Fibroblast of lung (primary cell): ENCODE data around the gene CD8B2.

Experiments used
- EZH2 ChIP-seq: IDR thresholded peaks from 2 replicates; pipeline ENCODE4 v1.5.1; 2012; ENCODE audit warnings: low read length, control low read depth, mild to moderate bottlenecking; ENCODE audit errors: missing control alignments
- TF ChIP-seq, protein P1 (sequence below), 2 donors: IDR thresholded peaks in 1 of 2; conservative IDR thresholded peaks in 1 of 2; 1 replicate in 1 of 2; 2 replicates in 1 of 2; pipeline ENCODE4 v1.5.1; 2011 to 2012; ENCODE audit warnings: low read length in 2 of 2, control low read depth in 1 of 2, inconsistent platforms in 1 of 2, low read depth in 1 of 2, mild to moderate bottlenecking in 1 of 2

DNA sequence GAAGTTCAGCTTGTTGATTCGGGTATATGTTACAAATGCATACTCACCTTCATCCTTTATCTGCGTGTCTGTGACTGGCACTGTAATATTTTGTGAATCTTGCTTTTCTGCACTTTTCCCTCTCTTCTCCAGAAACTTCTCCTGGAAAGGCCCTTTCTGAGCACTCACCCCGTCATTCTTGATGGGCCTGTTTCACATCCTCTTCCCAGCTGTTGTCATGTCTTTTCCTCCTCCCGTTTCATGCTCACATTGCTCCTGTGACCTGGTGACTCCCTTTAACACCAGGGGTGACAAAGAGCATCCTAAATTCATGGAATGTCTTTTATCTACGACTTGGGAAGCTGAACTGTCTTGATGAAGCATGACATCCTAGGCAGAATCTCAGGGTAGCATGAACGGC lies 65.8 kb downstream of the CD8B2 start:
- TF ChIP-seq, protein P1, sequence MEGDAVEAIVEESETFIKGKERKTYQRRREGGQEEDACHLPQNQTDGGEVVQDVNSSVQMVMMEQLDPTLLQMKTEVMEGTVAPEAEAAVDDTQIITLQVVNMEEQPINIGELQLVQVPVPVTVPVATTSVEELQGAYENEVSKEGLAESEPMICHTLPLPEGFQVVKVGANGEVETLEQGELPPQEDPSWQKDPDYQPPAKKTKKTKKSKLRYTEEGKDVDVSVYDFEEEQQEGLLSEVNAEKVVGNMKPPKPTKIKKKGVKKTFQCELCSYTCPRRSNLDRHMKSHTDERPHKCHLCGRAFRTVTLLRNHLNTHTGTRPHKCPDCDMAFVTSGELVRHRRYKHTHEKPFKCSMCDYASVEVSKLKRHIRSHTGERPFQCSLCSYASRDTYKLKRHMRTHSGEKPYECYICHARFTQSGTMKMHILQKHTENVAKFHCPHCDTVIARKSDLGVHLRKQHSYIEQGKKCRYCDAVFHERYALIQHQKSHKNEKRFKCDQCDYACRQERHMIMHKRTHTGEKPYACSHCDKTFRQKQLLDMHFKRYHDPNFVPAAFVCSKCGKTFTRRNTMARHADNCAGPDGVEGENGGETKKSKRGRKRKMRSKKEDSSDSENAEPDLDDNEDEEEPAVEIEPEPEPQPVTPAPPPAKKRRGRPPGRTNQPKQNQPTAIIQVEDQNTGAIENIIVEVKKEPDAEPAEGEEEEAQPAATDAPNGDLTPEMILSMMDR (conservative IDR thresholded peaks at IDR 0.05 in 1 of 2, IDR thresholded peaks at IDR 0.05 in 1 of 2; ENCODE audit: low read depth in 1 of 2, low read length in 2 of 2): no peak
- no peak for TF ChIP-seq EZH2
